Common myeloid progenitor, CD34-positive (primary cell): ENCODE data around the gene MTHFSD.
A peak's percentile ranks its signal among the peaks of the same experiment; 100 is the strongest.

ENCODE experiments used
- CTCF ChIA-PET: fragments of 350-600 bp; sonication (Branson Sonifier 250); formaldehyde crosslinking; loops from one replicate; lab custom pipeline; 2021; ENCODE audit warnings: antibody characterized with exemption; lab: Charles Lee
- POLR2A ChIA-PET: fragments of 350-600 bp; sonication (Branson Sonifier 250); formaldehyde crosslinking; loops from one replicate; lab custom pipeline; 2021; ENCODE audit warnings: antibody characterized with exemption; lab: Charles Lee
- DNase-seq, 3 donors: peaks; one replicate each; pipeline versions ENCODE4 v3.0.0 to v3.0.0-alpha.2; 2013
- H3K27ac ChIP-seq, 2 experiments: 1 replicate in 1 of 2; 2 replicates in 1 of 2; pipeline ENCODE4 v1.7.0; 2013; ENCODE audit warnings: inconsistent platforms in 2 of 2, low read length in 2 of 2, mild to moderate bottlenecking in 2 of 2, low read depth in 1 of 2, moderate library complexity in 1 of 2; ENCODE audit not compliant: severe bottlenecking in 2 of 2, insufficient read depth in 1 of 2, poor library complexity in 1 of 2
- H3K27me3 ChIP-seq, 5 experiments: replicated peaks in 2 of 5; 1 replicate in 3 of 5; 2 replicates in 2 of 5; pipeline versions ENCODE4 v1.6.1 to v1.7.0; 2013; ENCODE audit warnings: low read length in 4 of 5, mild to moderate bottlenecking in 2 of 5, moderate library complexity in 2 of 5, inconsistent platforms in 1 of 5; ENCODE audit not compliant: insufficient read depth in 5 of 5, control insufficient read depth in 4 of 5
- H3K36me3 ChIP-seq, 4 experiments: 1 replicate in 2 of 4; 2 replicates in 2 of 4; pipeline versions ENCODE4 v1.6.1 to v1.7.0; 2013; ENCODE audit warnings: low read length in 3 of 4, control low read depth in 1 of 4, mild to moderate bottlenecking in 1 of 4; ENCODE audit not compliant: control insufficient read depth in 4 of 4, insufficient read depth in 4 of 4
- H3K4me1 ChIP-seq, 4 experiments: 1 replicate in 3 of 4; 2 replicates in 1 of 4; pipeline versions ENCODE4 v1.6.1 to v1.7.1; 2013; ENCODE audit warnings: low read length in 3 of 4, mild to moderate bottlenecking in 3 of 4, control low read depth in 1 of 4, inconsistent platforms in 1 of 4, moderate library complexity in 1 of 4; ENCODE audit not compliant: control insufficient read depth in 4 of 4, insufficient read depth in 4 of 4; ENCODE audit errors: control extremely low read depth in 1 of 4
- H3K4me3 ChIP-seq, 7 experiments: 1 replicate in 4 of 7; 2 replicates in 3 of 7; pipeline versions ENCODE4 v1.5.1 to v1.7.0; 2013; ENCODE audit warnings: mild to moderate bottlenecking in 7 of 7, low read length in 6 of 7, moderate library complexity in 6 of 7, inconsistent platforms in 2 of 7, low read depth in 2 of 7, control low read depth in 1 of 7; ENCODE audit not compliant: insufficient read depth in 4 of 7, control insufficient read depth in 1 of 7; ENCODE audit errors: extremely low read depth in 1 of 7
- H3K9me3 ChIP-seq, 5 experiments: 1 replicate in 4 of 5; 2 replicates in 1 of 5; pipeline versions ENCODE4 v1.6.1 to v1.7.1; 2013; ENCODE audit warnings: low read length in 4 of 5, mild to moderate bottlenecking in 2 of 5, inconsistent platforms in 1 of 5, low read depth in 1 of 5, moderate library complexity in 1 of 5; ENCODE audit not compliant: control insufficient read depth in 4 of 5, insufficient read depth in 2 of 5; ENCODE audit errors: control extremely low read depth in 1 of 5
- WGBS: methylation state at CpG from one replicate; pipeline ENCODE4 v1.1.5; 2013; ENCODE audit not compliant: insufficient coverage; 5-methylcytosine and 5-hydroxymethylcytosine counted together

The MTHFSD gene

GRCh38 chr16:86581458-86581857 lies 26.4 kb upstream of the MTHFSD start:
- no peak overlapping the region for H3K4me3 ChIP-seq
- DNase-seq, result no peak
- H3K9me3 ChIP-seq, result no peaks in the 10 kb centered on the region
- CTCF ChIA-PET, result interaction anchor here (2.1 kb wide), 1 partner anchor 17 kb away, joined by 6 read pairs; no protein-coding TSS in a partner anchor
- peaks cover 0 to 14% (median 5%) of the 10 kb centered on the region in 4 experiments for H3K4me1 ChIP-seq
- 94% methylated on average over 4 of the region's 4 CpGs for WGBS
- POLR2A ChIA-PET, result no interaction called here
- no peak overlapping the region for H3K27ac ChIP-seq
- H3K27me3 ChIP-seq, result peaks cover 2 to 78% (median 38%) of the 10 kb centered on the region in 5 experiments
- H3K36me3 ChIP-seq, result no peaks in the 10 kb centered on the region

- DNase-seq, result no peak
- ChIA-PET POLR2A (no interaction called here), CTCF (interaction anchor here (2.1 kb wide), 1 partner anchor 16 kb away, joined by 6 read pairs; no protein-coding TSS in a partner anchor)
- Histone ChIP-seq H3K27ac (no peak overlapping the region), H3K27me3 (peaks cover 2 to 84% (median 44%) of the 10 kb centered on the region in 5 experiments), H3K9me3 (no peaks in the 10 kb centered on the region), H3K36me3 (no peaks in the 10 kb centered on the region), H3K4me3 (no peak overlapping the region), H3K4me1 (peaks cover 0 to 20% (median 12%) of the 10 kb centered on the region in 4 experiments)
- 92% methylated on average over 7 of the region's 9 CpGs for WGBS
Measured at GRCh38 chr16:86580791-86581170, 25.7 kb upstream of the MTHFSD start.

GRCh38 chr16:86580063-86580790 lies 25.2 kb upstream of the MTHFSD start:
- Histone ChIP-seq H3K27ac (no peak overlapping the region), H3K36me3 (no peaks in the 10 kb centered on the region), H3K4me1 (peaks cover 0 to 23% (median 14%) of the 10 kb centered on the region in 4 experiments), H3K27me3 (peaks cover 2 to 86% (median 49%) of the 10 kb centered on the region in 5 experiments), H3K4me3 (no peak overlapping the region), H3K9me3 (no peaks in the 10 kb centered on the region)
- no peak for DNase-seq
- POLR2A ChIA-PET, result no interaction called here
- CTCF ChIA-PET, result interaction anchor here (0.7 to 2.1 kb wide), 3 partner anchors 16 to 655 kb away, joined by 3 to 6 read pairs (median 3); no protein-coding TSS in a partner anchor
- 73% methylated on average over 5 of the region's 19 CpGs for WGBS

- 9% methylated on average over 59 of the region's 69 CpGs for WGBS
- Histone ChIP-seq H3K4me1 (peaks cover 0 to 23% (median 14%) of the 10 kb centered on the region in 4 experiments), H3K27ac (no peak overlapping the region), H3K36me3 (no peaks in the 10 kb centered on the region), H3K9me3 (no peaks in the 10 kb centered on the region), H3K4me3 (peak overlapping the region in 3 of 7 experiments; percentile 8 to 54 (median 43)), H3K27me3 (peaks cover 2 to 88% (median 52%) of the 10 kb centered on the region in 5 experiments)
- ChIA-PET CTCF (interaction anchor here (0.7 to 2.1 kb wide), 4 partner anchors 15 to 655 kb away, joined by 3 to 6 read pairs (median 4); no protein-coding TSS in a partner anchor), POLR2A (no interaction called here)
- DNase-seq, result no peak
Measured at GRCh38 chr16:86579268-86580062, 24.4 kb upstream of the MTHFSD start.

- WGBS, result 3% methylated on average over 68 of the region's 69 CpGs
- H3K27me3 ChIP-seq, result peaks cover 2 to 89% (median 56%) of the 10 kb centered on the region in 5 experiments
- H3K27ac ChIP-seq, result no peak overlapping the region
- H3K4me3 ChIP-seq, result peak overlapping the region in 4 of 7 experiments; percentile 8 to 54 (median 48)
- CTCF ChIA-PET, result interaction anchor here (1.2 to 2.1 kb wide), 2 partner anchors 14 to 656 kb away, joined by 3 to 6 read pairs; no protein-coding TSS in a partner anchor
- no peaks in the 10 kb centered on the region for H3K36me3 ChIP-seq
- peak in 2 of 3 donors; percentile 34 to 47 for DNase-seq
- H3K4me1 ChIP-seq, result peaks cover 0 to 23% (median 14%) of the 10 kb centered on the region in 4 experiments
- POLR2A ChIA-PET, result no interaction called here
- H3K9me3 ChIP-seq, result no peaks in the 10 kb centered on the region
Measured at GRCh38 chr16:86578611-86579267, 23.7 kb upstream of the MTHFSD start.

GRCh38 chr16:86578061-86578599 lies 23.1 kb upstream of the MTHFSD start, which contains the start of gene FOXL1:
Gene FOXL1, plus strand, starts transcription at chr16:86578549. Its CDS starts 175 bp downstream, at chr16:86578724.
- Histone ChIP-seq H3K4me1 (peaks cover 0 to 23% (median 14%) of the 10 kb centered on the region in 4 experiments), H3K27ac (no peak within 1 kb of the TSS), H3K9me3 (no peaks in the 10 kb centered on the region), H3K4me3 (peak within 1 kb of the TSS in 4 of 7 experiments; percentile 8 to 54 (median 48)), H3K36me3 (no peaks in the 10 kb centered on the region), H3K27me3 (peaks cover 2 to 96% (median 59%) of the 10 kb centered on the region in 5 experiments)
- CTCF ChIA-PET, result interaction anchor here (2.1 kb wide), 1 partner anchor 13 kb away, joined by 6 read pairs; no protein-coding TSS in a partner anchor
- 73% methylated on average over 7 of the region's 13 CpGs for WGBS
- no peak for DNase-seq
- POLR2A ChIA-PET, result no interaction called here
